ENCODE data around the gene GALP. TPM values are rescaled to one million over a fixed set of nuclear protein-coding genes. Genes with fewer than 3 reads are reported as not detected.
"Not testable (repeated sequence)": the region's sequence is repeated elsewhere in the genome, so short reads cannot be mapped to it uniquely, and the experiment has no call there.

The GALP gene
- total RNA-seq, 1 donor from 2014 or later, result not detected

GRCh38 chr19:56218961-56219360, 43.2 kb downstream of the GALP start:
- H3K4me1 Mint-ChIP-seq (ENCODE audit: low read depth), result peaks cover 2% of the 10 kb centered on the region
- DNase-seq (ENCODE audit: low spot score, unreplicated experiment), result no peak
- H3K9me3 Mint-ChIP-seq (ENCODE audit: low read depth), result no peaks in the 10 kb centered on the region
- no peak overlapping the region for H3K4me3 Mint-ChIP-seq (ENCODE audit: low read depth)
- no peak overlapping the region for H3K27ac Mint-ChIP-seq
- H3K36me3 Mint-ChIP-seq (ENCODE audit: insufficient read depth), result peaks cover 8% of the 10 kb centered on the region
- TF ChIP-seq, protein P1, sequence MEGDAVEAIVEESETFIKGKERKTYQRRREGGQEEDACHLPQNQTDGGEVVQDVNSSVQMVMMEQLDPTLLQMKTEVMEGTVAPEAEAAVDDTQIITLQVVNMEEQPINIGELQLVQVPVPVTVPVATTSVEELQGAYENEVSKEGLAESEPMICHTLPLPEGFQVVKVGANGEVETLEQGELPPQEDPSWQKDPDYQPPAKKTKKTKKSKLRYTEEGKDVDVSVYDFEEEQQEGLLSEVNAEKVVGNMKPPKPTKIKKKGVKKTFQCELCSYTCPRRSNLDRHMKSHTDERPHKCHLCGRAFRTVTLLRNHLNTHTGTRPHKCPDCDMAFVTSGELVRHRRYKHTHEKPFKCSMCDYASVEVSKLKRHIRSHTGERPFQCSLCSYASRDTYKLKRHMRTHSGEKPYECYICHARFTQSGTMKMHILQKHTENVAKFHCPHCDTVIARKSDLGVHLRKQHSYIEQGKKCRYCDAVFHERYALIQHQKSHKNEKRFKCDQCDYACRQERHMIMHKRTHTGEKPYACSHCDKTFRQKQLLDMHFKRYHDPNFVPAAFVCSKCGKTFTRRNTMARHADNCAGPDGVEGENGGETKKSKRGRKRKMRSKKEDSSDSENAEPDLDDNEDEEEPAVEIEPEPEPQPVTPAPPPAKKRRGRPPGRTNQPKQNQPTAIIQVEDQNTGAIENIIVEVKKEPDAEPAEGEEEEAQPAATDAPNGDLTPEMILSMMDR (IDR thresholded peaks at IDR 0.05; ENCODE audit: unreplicated experiment), result no peak
- peaks cover 17% of the 10 kb centered on the region for H3K27me3 Mint-ChIP-seq

DNA sequence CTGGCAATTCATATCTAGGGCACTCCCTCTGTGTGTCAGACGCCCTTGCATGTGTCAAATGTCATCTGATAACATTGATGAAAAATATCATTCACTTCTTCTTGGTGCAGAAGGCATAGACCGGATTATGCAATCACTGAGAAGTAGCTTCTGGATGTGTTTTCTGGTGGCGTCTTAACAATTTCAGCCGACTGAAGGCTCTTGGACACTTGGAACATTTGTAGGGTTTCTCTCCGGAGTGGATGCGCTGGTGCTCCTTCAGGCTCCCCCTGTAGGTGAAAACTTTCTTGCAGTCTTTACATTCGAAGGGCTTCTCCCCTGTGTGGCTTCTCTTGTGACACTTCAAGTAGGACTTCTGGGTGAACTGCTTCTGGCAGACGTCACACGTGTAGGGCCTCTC, 45.6 kb downstream of the GALP start:
- H3K4me3 Mint-ChIP-seq (ENCODE audit: low read depth); H3K36me3 Mint-ChIP-seq (ENCODE audit: insufficient read depth); H3K27ac Mint-ChIP-seq; H3K9me3 Mint-ChIP-seq (ENCODE audit: low read depth); DNase-seq (ENCODE audit: low spot score, unreplicated experiment); H3K4me1 Mint-ChIP-seq (ENCODE audit: low read depth): not testable (repeated sequence)
- TF ChIP-seq, protein P1 (IDR thresholded peaks at IDR 0.05; ENCODE audit: unreplicated experiment), result peak; percentile 46
- H3K27me3 Mint-ChIP-seq, result peaks cover 12% of the 10 kb centered on the region

- TF ChIP-seq, protein P1 (IDR thresholded peaks at IDR 0.05; ENCODE audit: unreplicated experiment), result no peak
- H3K36me3 Mint-ChIP-seq (ENCODE audit: insufficient read depth), result peaks cover 8% of the 10 kb centered on the region
- no peak overlapping the region for H3K4me3 Mint-ChIP-seq (ENCODE audit: low read depth)
These were observed 46.0 kb downstream of the GALP start for GRCh38 chr19:56221851-56222250.

GRCh38 chr19:56222901-56223300, 47.1 kb downstream of the GALP start:
- peaks cover 8% of the 10 kb centered on the region for H3K36me3 Mint-ChIP-seq (ENCODE audit: insufficient read depth)
- H3K4me3 Mint-ChIP-seq (ENCODE audit: low read depth), result no peak overlapping the region
- no peaks in the 10 kb centered on the region for H3K4me1 Mint-ChIP-seq (ENCODE audit: low read depth)
- H3K27me3 Mint-ChIP-seq, result peaks cover 5% of the 10 kb centered on the region
- H3K9me3 Mint-ChIP-seq (ENCODE audit: low read depth), result no peaks in the 10 kb centered on the region
- TF ChIP-seq, protein P1 (IDR thresholded peaks at IDR 0.05; ENCODE audit: unreplicated experiment), result no peak
- H3K27ac Mint-ChIP-seq, result no peak overlapping the region
- no peak for DNase-seq (ENCODE audit: low spot score, unreplicated experiment)

More at GRCh38 chr19:56221851-56222250, 46.0 kb downstream of the GALP start:
- Mint-ChIP-seq H3K27me3 (peaks cover 10% of the 10 kb centered on the region), H3K9me3 (ENCODE audit: low read depth) (no peaks in the 10 kb centered on the region), H3K27ac (no peak overlapping the region), H3K4me1 (ENCODE audit: low read depth) (peaks cover 2% of the 10 kb centered on the region)
- DNase-seq (ENCODE audit: low spot score, unreplicated experiment), result no peak

- Mint-ChIP-seq H3K27ac (no peak overlapping the region), H3K4me1 (ENCODE audit: low read depth) (no peaks in the 10 kb centered on the region)
These were observed 47.7 kb downstream of the GALP start for GRCh38 chr19:56223481-56223880.

More at GRCh38 chr19:56223481-56223880, 47.7 kb downstream of the GALP start:
- H3K4me3 Mint-ChIP-seq (ENCODE audit: low read depth), result no peak overlapping the region
- no peak for DNase-seq (ENCODE audit: low spot score, unreplicated experiment)
- H3K36me3 Mint-ChIP-seq (ENCODE audit: insufficient read depth), result peaks cover 8% of the 10 kb centered on the region
- H3K9me3 Mint-ChIP-seq (ENCODE audit: low read depth), result no peaks in the 10 kb centered on the region
- TF ChIP-seq, protein P1 (IDR thresholded peaks at IDR 0.05; ENCODE audit: unreplicated experiment), result no peak
- H3K27me3 Mint-ChIP-seq, result peaks cover 2% of the 10 kb centered on the region

Other genes with a start within 250 kb of the GALP start
- gene NLRP13, start 243.7 kb upstream of the GALP start, total RNA-seq, result not detected in 2 replicates
- gene NLRP8, start 228.2 kb upstream of the GALP start, total RNA-seq, result not detected in 2 replicates
- gene NLRP5, start 189.2 kb upstream of the GALP start, total RNA-seq, result not detected in 2 replicates
- 33.9 and 34.3 TPM in 2 replicates for gene ZNF787, start 54.7 kb upstream of the GALP start, total RNA-seq
- 132 and 135 TPM in 2 replicates for gene ZNF444, start 34.7 kb upstream of the GALP start, total RNA-seq
- not detected in 2 replicates for gene ZSCAN5B, start 21.8 kb downstream of the GALP start, total RNA-seq
- gene ZSCAN5C, start 26.3 kb downstream of the GALP start, total RNA-seq, result not detected in 2 replicates
- gene EDDM13, start 96.7 kb downstream of the GALP start, total RNA-seq, result not detected in 2 replicates
- 15.3 and 19.1 TPM in 2 replicates for gene ZSCAN5A, start 138.8 kb downstream of the GALP start, total RNA-seq
- 6.6 and 8.0 TPM in 2 replicates for gene ZNF582, start 217.5 kb downstream of the GALP start, total RNA-seq
- 10.1 and 11.3 TPM in 2 replicates for gene ZNF583, start 228.3 kb downstream of the GALP start, total RNA-seq

Measured in progenitor cell of endocrine pancreas (in vitro differentiated cells).